Islet precursor cell (in vitro differentiated cells): ENCODE data around the gene SLF1.

Experiments
- DNase-seq: peaks from one replicate; pipeline ENCODE4 v3.0.0-alpha.2; 2018

SLF1 gene

GRCh38 chr5:94725142-94725541, 106.7 kb downstream of the SLF1 start:
- no peak for DNase-seq

- no peak for DNase-seq
Measured at GRCh38 chr5:94731471-94731870, 113.0 kb downstream of the SLF1 start.

- no peak for DNase-seq
Measured at GRCh38 chr5:94736498-94736897, 118.0 kb downstream of the SLF1 start.

- DNase-seq = no peak
Measured at GRCh38 chr5:94740286-94740685, 121.8 kb downstream of the SLF1 start.

GRCh38 chr5:94742852-94743251, 124.4 kb downstream of the SLF1 start:
- DNase-seq = no peak

- no peak for DNase-seq
Measured at GRCh38 chr5:94744906-94745305, 126.4 kb downstream of the SLF1 start.

- no peak for DNase-seq
Measured at GRCh38 chr5:94745786-94746730, 127.6 kb downstream of the SLF1 start.

- no peak for DNase-seq
Measured at GRCh38 chr5:94746731-94747124, 128.3 kb downstream of the SLF1 start.
